ENCODE data around the gene KRTAP10-10. TPM values are rescaled to one million over a fixed set of nuclear protein-coding genes. Genes with fewer than 3 reads are reported as not detected.

Gene KRTAP10-10
- total and polyA plus RNA-seq, 4 donors, result not detected

DNA sequence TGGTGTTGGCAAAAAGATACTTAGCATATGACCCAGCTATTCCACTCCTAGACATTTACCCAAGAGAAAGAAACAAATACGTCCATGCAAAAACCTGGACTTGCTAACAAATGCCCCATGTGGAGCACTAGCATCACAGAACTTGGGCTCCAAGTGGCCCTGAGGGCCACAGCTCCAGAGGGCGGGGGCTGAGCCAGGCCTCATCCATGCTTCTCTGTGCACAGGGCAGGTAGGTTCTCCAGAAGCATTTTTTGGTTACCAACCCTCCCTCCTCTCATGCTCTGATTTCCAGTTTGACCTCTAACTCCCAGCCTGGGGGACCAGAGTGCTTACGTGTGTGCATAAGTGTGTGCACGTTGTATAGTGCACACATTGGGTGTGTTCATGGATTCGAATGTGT is 27.5 kb downstream of the KRTAP10-10 start:
- WGBS, result 77% methylated on average over 5 of the region's 5 CpGs
- TF ChIP-seq HNF4G (IDR thresholded peaks at IDR 0.05), result no peak
- Histone ChIP-seq H3K36me3 (ENCODE audit: control insufficient read depth in 4 of 4, insufficient read depth in 3 of 4, low read depth in 1 of 4, low read length in 3 of 4) (no peaks in the 10 kb centered on the region), H3K27ac (ENCODE audit: low read depth in 1 of 2, low read length in 2 of 2) (no peak overlapping the region), H3K9ac (ENCODE audit: low read depth in 1 of 2, low read length in 2 of 2) (no peak overlapping the region), H3K4me1 (ENCODE audit: control insufficient read depth in 4 of 4, insufficient read depth in 4 of 4, low read length in 3 of 4) (no peaks in the 10 kb centered on the region), H3K27me3 (ENCODE audit: control insufficient read depth in 4 of 4, insufficient read depth in 4 of 4, low read length in 3 of 4) (peaks cover 0 to 4% (median 0%) of the 10 kb centered on the region in 4 donors), H3K9me3 (ENCODE audit: control insufficient read depth in 4 of 4, low read length in 3 of 4) (no peaks in the 10 kb centered on the region), H3K4me3 (ENCODE audit: low read depth in 1 of 3, low read length in 3 of 3) (no peak overlapping the region)
- no peak for DNase-seq (ENCODE audit: low spot score)

DNA sequence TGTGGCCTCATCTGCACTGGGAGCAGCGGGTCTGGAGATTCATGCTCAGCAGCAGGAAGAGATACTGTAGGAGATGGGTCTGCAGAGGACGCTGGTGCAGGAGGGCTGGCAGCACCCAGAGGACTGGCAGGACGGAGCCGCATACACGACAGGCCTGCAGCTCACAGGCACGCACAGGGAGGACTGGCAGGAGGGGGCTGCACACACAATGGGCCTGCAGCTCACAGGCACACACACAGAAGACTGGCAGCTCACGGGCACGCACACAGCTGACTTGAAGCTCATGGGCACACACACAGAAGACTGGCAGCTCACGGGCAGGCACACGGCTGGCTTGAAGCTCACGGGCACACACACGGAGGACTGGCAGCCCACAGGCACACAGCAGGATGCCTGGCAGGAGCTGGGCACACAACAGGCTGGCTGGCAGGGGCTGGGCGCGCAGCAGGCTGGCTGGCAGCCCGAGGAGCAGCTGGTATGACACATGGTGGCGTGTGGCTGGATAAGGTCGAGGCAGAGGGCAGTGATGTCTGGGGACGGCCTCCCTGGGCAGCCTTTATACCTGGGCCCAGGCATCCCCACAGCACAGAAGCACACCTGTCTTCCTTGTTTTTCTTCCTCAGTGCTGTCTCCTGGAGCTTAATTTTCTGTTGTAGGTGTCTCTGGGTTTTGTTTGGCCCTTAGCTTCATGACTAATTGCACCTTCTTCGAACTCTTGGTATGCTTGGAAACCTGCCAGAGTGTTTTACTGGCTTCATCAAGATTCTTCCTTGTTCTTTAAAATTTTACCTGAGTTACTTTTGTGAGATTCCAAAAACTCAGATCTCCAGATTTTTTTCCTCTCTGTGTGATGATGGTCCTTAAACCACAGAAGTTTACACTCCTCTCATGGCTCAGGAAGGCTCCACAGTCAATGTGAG is 29.5 kb downstream of the KRTAP10-10 start, which contains the start of gene KRTAP12-2:
Gene KRTAP12-2, minus strand, starts transcription at position 527 of the 920 bp plus-strand sequence. Its CDS starts 41 bp downstream, at position 486.
- H3K36me3 ChIP-seq (ENCODE audit: control insufficient read depth in 4 of 4, insufficient read depth in 3 of 4, low read depth in 1 of 4, low read length in 3 of 4), result no peaks in the 10 kb centered on the region
- no peaks in the 10 kb centered on the region for H3K9me3 ChIP-seq (ENCODE audit: control insufficient read depth in 4 of 4, low read length in 3 of 4)
- 71% methylated on average over 19 of the region's 19 CpGs for WGBS
- no peak for TF ChIP-seq NR2F2 (IDR thresholded peaks at IDR 0.05)
- H3K27me3 ChIP-seq (ENCODE audit: control insufficient read depth in 4 of 4, insufficient read depth in 4 of 4, low read length in 3 of 4), result peaks cover 0 to 4% (median 0%) of the 10 kb centered on the region in 4 donors
- H3K4me1 ChIP-seq (ENCODE audit: control insufficient read depth in 4 of 4, insufficient read depth in 4 of 4, low read length in 3 of 4), result no peaks in the 10 kb centered on the region
- H3K4me3 ChIP-seq (ENCODE audit: low read depth in 1 of 3, low read length in 3 of 3), result no peak within 1 kb of the TSS
- H3K9ac ChIP-seq (ENCODE audit: low read depth in 1 of 2, low read length in 2 of 2), result no peak within 1 kb of the TSS
- DNase-seq (ENCODE audit: low spot score), result no peak
- H3K27ac ChIP-seq (ENCODE audit: low read depth in 1 of 2, low read length in 2 of 2), result no peak within 1 kb of the TSS

DNA sequence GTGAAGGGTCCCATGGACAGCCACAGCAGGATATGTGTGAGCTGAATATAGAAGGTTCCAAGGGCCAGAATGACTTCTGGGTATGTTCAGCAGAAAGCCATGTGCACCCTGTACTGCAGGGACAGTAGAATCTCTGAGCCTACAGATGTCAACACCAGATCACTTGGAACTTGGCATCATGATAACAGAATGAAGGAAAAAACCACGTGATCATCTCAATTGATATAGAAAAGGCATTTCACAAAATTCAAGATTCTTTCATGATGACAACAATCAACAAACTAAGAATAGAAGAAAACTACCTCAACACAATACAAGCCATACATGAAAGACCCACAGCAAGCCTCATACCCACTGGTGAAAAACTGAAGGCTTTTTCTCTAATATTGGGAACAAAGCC is 30.5 kb downstream of the KRTAP10-10 start:
- no peak overlapping the region for H3K9ac ChIP-seq (ENCODE audit: low read depth in 1 of 2, low read length in 2 of 2)
- H3K27ac ChIP-seq (ENCODE audit: low read depth in 1 of 2, low read length in 2 of 2), result no peak overlapping the region
- H3K4me3 ChIP-seq (ENCODE audit: low read depth in 1 of 3, low read length in 3 of 3), result no peak overlapping the region
- peaks cover 0 to 4% (median 0%) of the 10 kb centered on the region in 4 donors for H3K27me3 ChIP-seq (ENCODE audit: control insufficient read depth in 4 of 4, insufficient read depth in 4 of 4, low read length in 3 of 4)
- 61% methylated on average over 1 of the region's 1 CpG for WGBS
- TF ChIP-seq HNF4G (IDR thresholded peaks at IDR 0.05), result no peak
- TF ChIP-seq FOXA2 (IDR thresholded peaks at IDR 0.05), result no peak
- TF ChIP-seq FOXA1 (IDR thresholded peaks at IDR 0.05), result no peak
- TF ChIP-seq, protein P1, sequence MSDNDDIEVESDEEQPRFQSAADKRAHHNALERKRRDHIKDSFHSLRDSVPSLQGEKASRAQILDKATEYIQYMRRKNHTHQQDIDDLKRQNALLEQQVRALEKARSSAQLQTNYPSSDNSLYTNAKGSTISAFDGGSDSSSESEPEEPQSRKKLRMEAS (IDR thresholded peaks at IDR 0.05), result no peak
- TF ChIP-seq EGR1 (IDR thresholded peaks at IDR 0.05; ENCODE audit: low read depth in 2 of 2), result no peak
- TF ChIP-seq, protein P2, sequence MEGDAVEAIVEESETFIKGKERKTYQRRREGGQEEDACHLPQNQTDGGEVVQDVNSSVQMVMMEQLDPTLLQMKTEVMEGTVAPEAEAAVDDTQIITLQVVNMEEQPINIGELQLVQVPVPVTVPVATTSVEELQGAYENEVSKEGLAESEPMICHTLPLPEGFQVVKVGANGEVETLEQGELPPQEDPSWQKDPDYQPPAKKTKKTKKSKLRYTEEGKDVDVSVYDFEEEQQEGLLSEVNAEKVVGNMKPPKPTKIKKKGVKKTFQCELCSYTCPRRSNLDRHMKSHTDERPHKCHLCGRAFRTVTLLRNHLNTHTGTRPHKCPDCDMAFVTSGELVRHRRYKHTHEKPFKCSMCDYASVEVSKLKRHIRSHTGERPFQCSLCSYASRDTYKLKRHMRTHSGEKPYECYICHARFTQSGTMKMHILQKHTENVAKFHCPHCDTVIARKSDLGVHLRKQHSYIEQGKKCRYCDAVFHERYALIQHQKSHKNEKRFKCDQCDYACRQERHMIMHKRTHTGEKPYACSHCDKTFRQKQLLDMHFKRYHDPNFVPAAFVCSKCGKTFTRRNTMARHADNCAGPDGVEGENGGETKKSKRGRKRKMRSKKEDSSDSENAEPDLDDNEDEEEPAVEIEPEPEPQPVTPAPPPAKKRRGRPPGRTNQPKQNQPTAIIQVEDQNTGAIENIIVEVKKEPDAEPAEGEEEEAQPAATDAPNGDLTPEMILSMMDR (IDR thresholded peaks at IDR 0.05; ENCODE audit: low read depth, low read length, missing input control), result no peak
- no peak for TF ChIP-seq RXRA (IDR thresholded peaks at IDR 0.05)
- TF ChIP-seq, protein P3, sequence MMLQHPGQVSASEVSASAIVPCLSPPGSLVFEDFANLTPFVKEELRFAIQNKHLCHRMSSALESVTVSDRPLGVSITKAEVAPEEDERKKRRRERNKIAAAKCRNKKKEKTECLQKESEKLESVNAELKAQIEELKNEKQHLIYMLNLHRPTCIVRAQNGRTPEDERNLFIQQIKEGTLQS (IDR thresholded peaks at IDR 0.05), result no peak
- TF ChIP-seq HNF4A (conservative IDR thresholded peaks at IDR 0.05), result no peak
- no peak for TF ChIP-seq NR2F2 (IDR thresholded peaks at IDR 0.05)
- H3K36me3 ChIP-seq (ENCODE audit: control insufficient read depth in 4 of 4, insufficient read depth in 3 of 4, low read depth in 1 of 4, low read length in 3 of 4), result no peaks in the 10 kb centered on the region
- peaks cover 0 to 1% (median 1%) of the 10 kb centered on the region in 4 donors for H3K9me3 ChIP-seq (ENCODE audit: control insufficient read depth in 4 of 4, low read length in 3 of 4)
- DNase-seq (ENCODE audit: low spot score), result no peak
- no peaks in the 10 kb centered on the region for H3K4me1 ChIP-seq (ENCODE audit: control insufficient read depth in 4 of 4, insufficient read depth in 4 of 4, low read length in 3 of 4)

Data from liver (tissue), 9 donors.